HG02759 (cell line): ENCODE measurements around the gene ATP5F1B.

ENCODE experiments used
- ATAC-seq: cut with Tn5 transposase; IDR thresholded peaks from one replicate; pipeline ENCODE4 v1.9.1; 2021; ENCODE audit warnings: mild to moderate bottlenecking, moderate library complexity; ENCODE audit not compliant: unreplicated experiment

Gene ATP5F1B

GRCh38 chr12:56645717-56646446, at the start of gene ATP5F1B:
TSS of gene ATP5F1B (minus strand) at chr12:56645984. CDS start at chr12:56645963, 21 bp downstream.
- ATAC-seq = peak; percentile 99

DNA sequence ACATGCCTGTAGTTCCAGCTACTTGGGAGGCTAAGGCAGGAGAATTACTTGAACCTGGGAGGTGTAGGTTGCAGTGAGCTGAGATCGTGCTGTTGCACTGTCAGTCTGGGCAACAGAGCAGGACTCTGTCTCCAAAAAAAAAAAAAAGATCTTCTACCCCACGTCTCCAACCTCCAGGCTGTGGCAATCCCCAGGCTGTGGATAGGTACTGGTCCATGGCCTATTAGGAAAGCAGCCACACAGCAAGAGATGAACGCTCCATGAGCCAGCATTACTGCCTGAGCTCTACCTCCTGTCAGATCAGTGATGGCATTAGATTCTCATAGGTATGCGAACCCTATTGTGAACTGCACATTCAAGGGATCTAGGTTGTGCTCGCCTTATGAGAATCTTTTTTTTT, 48.4 kb upstream of the ATP5F1B start:
- ATAC-seq = no peak

- no peak for ATAC-seq
These were observed 43.0 kb upstream of the ATP5F1B start for GRCh38 chr12:56688846-56689109.

GRCh38 chr12:56688129-56688845, 42.5 kb upstream of the ATP5F1B start, which contains the start of gene PTGES3:
TSS of gene PTGES3 (minus strand) at chr12:56688284. CDS start at chr12:56687999, 285 bp downstream.
- peak; percentile 74 for ATAC-seq

DNA sequence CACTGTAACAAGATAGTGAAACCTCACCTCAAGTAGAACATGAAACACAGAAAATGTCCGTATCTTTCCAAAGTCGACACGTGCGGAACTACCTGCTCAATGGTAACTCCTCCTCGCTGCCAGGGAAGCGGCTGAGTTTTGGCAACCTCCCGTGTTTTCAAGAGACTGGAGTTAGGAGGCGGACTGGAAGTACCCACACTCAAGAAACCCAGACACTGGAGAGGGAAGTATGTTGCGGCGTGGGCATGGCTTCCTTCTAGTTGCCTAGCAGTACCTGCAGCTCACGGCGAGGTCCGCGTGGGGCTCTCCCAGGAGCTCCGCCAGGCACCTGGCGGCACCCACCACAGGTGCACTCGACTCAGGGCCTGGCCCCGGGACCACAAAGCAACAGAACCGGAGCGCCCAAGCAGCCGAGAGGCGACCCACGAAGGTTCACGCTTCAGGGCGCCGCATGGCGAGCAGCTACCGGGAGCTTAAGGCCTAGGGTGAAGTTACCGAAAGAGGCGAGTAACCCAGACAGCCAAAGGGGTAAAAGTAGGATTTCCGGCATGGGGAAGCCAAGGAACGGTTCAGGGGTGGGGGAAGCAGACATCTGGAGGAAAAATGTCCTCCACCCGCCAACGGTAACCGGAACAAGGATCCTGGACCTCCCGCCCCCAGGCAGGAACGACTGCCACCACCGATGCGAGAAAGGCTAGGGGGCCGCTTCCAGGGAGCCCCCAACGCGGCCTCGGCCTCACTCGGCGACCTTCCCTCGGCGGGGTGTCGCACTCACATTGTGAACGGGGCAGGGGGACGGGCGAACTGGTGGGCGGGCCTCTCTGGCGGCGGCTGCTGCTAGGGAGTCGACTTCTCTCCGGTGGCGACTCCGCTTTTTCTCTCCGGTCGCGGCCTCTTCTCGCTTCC, 41.7 kb upstream of the ATP5F1B start:
- peak; percentile 42 for ATAC-seq

- no peak for ATAC-seq
These were observed 39.1 kb upstream of the ATP5F1B start for GRCh38 chr12:56684745-56685359.

- no peak for ATAC-seq
These were observed 36.5 kb upstream of the ATP5F1B start for GRCh38 chr12:56682323-56682722.

DNA sequence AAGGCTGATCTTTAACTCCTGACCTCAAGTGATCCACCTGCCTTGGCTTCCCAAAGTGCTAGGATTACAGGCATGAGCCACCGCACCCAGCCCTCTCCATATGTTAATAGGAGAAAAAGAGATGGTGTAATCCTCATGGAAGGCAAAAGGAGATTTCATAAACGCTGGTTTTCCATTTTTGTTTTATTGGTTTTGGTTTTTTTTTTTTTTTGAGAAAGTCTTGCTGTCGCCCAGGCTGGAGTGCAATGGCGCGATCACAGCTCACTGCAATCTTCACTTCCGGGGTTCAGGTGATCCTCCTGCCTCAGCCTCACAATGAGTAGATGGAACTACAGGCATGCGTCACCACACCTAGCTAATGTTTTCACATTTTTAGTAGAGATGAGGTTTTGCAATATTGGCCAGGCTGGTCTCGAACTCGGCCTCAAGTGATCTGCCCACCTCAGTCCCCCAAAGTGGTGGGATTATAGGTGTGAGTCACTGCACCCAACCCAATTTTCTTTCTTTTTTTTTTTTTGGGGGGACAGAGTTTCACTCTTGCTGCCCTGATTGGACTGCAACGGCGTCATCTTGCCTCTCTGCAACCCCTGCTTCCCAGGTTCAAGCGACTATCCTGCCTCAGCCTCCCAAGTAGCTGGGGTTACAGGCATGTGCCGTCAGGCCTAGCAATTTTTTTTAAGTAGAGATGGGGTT, 34.2 kb upstream of the ATP5F1B start:
- ATAC-seq = no peak

DNA sequence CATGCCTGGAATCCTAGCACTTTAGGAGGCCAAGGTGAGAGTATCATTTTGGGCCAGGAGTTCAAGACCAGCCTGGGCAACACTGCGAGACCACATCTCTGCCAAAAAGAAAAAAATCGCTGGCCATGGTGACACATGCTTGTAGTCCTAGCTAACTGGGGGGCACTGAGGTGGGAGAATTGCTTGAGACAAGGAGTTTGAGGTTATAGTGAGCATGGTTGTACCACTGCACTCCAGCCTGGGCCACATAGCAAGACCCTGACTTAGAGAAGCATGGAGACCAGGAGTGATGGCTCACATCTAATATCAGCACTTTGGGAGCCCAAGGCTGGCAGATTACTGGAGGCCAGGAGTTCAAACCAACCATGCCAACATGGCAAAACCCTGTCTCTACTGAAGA, 33.1 kb upstream of the ATP5F1B start:
- ATAC-seq = no peak

- ATAC-seq = peak; percentile 48
These were observed 31.9 kb upstream of the ATP5F1B start for GRCh38 chr12:56677680-56678079.

- no peak for ATAC-seq
These were observed 31.2 kb upstream of the ATP5F1B start for GRCh38 chr12:56676851-56677580.

- no peak for ATAC-seq
These were observed 25.8 kb upstream of the ATP5F1B start for GRCh38 chr12:56671608-56672007.

- ATAC-seq = no peak
These were observed 25.1 kb upstream of the ATP5F1B start for GRCh38 chr12:56670836-56671235.

- no peak for ATAC-seq
These were observed 22.3 kb upstream of the ATP5F1B start for GRCh38 chr12:56668197-56668457.

GRCh38 chr12:56661979-56662638, 16.3 kb upstream of the ATP5F1B start:
- no peak for ATAC-seq

- no peak for ATAC-seq
These were observed 15.8 kb upstream of the ATP5F1B start for GRCh38 chr12:56661560-56661959.

GRCh38 chr12:56658921-56659320, 13.1 kb upstream of the ATP5F1B start:
- peak; percentile 46 for ATAC-seq

DNA sequence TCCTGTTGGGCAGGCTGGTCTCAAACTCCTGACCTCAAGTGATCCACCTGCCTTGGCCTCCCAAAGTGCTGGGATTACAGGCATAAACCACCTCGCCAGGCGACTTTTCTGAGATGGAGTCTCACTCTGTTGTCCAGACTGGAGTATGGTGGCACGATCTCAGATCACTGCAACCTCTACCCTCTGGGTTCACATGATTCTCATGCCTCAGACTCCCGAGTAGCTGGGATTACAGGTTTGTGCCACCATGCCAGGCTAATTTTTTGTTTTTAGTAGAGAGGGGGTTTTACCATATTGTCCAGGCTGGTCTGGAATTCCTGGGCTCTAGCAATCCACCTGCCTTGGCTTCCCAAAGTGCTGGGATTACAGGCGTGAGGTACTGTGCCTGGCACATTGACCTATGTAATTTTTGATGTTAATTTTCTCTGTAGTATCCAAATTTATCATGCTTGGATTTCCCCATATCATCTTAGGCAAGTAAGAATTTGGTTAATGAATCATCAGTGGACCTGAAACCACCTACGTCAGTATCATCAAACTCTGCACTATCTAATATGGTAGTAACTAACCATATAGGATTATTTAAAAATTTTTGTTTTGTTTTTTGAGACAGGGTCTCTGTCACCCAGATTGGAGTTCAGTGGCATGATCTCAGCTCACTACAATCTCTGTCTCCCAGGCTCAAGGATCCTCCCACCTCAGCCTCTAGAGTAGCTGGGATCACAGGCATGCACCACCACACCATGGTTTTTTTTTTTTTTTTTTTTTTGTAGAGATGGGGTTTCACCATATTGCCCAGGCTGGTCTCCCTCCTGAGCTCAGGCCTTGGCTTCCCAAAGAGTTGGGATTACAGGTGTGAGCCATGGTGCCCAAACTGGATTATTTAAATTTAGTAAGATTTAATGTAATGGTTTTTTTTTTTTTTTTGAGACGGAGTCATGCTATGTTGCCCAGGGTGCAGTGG, 11.9 kb upstream of the ATP5F1B start:
- peak; percentile 55 for ATAC-seq
